AG09319 (cell line): ENCODE data around the gene FBLIM1.
A peak's percentile ranks its signal among the peaks of the same experiment; 100 is the strongest.
"Not testable (repeated sequence)": the region's sequence is repeated elsewhere in the genome, so short reads cannot be mapped to it uniquely, and the experiment has no call there.

Source experiments
- DNase-seq: peaks from one replicate; pipeline ENCODE4 v3.0.0-alpha.2; 2010; ENCODE audit warnings: low read depth; ENCODE audit errors: extremely low read depth
- CTCF ChIP-seq: IDR thresholded peaks from 2 replicates; pipeline ENCODE4 v1.5.1; 2011; ENCODE audit warnings: low read depth, mild to moderate bottlenecking, inconsistent platforms, low read length, moderate library complexity

Gene FBLIM1

GRCh38 chr1:15807121-15807520, 48.5 kb downstream of the FBLIM1 start:
- no peak for TF ChIP-seq CTCF
- no peak for DNase-seq

GRCh38 chr1:15807549-15807948, 49.0 kb downstream of the FBLIM1 start, which contains the start of gene UQCRHL:
UQCRHL (minus strand) TSS chr1:15807649; CDS start chr1:15807649, 0 bp downstream.
- DNase-seq, result not testable (repeated sequence)

- TF ChIP-seq CTCF, result no peak
- DNase-seq, result no peak
Observed at GRCh38 chr1:15808955-15809354, 50.4 kb downstream of the FBLIM1 start.

GRCh38 chr1:15810073-15810472, 51.5 kb downstream of the FBLIM1 start:
- DNase-seq, result no peak
- no peak for TF ChIP-seq CTCF

GRCh38 chr1:15816674-15817073, 58.1 kb downstream of the FBLIM1 start:
- no peak for DNase-seq
- TF ChIP-seq CTCF, result no peak

GRCh38 chr1:15820478-15820877, 61.9 kb downstream of the FBLIM1 start:
- no peak for TF ChIP-seq CTCF
- DNase-seq, result no peak

- no peak for TF ChIP-seq CTCF
- peak; percentile 59 for DNase-seq
Observed at GRCh38 chr1:15825800-15826199, 67.2 kb downstream of the FBLIM1 start.

- TF ChIP-seq CTCF, result no peak
- DNase-seq, result no peak
Observed at GRCh38 chr1:15826810-15827507, 68.4 kb downstream of the FBLIM1 start.

GRCh38 chr1:15827567-15827966, 69.0 kb downstream of the FBLIM1 start:
- DNase-seq, result not testable (repeated sequence)

- DNase-seq, result not testable (repeated sequence)
Observed at GRCh38 chr1:15828931-15829330, 70.3 kb downstream of the FBLIM1 start.
